ENCODE measurements around the gene FIS1. TPM values are rescaled to one million over a fixed set of nuclear protein-coding genes. Genes with fewer than 3 reads are reported as not detected.

The FIS1 gene
- total RNA-seq, 1 donor from 2014 or later = 92.2 TPM

DNA sequence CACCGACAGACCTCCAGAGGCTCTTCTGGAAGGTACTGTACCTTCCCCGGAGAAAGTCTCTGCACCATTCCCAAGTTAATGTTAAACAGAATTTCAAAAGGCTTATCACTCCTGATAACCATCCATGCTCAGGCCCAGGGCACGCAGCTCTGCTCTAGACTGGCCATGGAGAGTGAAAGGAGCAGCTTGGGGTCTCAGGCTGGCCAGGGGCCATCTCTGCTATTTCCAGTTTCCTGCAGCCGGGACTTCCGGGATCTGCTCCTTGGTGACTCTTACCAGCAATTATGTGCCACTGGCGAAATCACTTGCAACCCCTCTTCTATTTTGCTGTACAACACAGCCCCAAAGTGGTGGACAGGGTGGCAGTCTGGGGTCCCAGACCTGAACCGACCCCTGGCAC lies 13.2 kb downstream of the FIS1 start:
- Histone ChIP-seq H3K4me3 (peak overlapping the region; percentile 54), H3K4me2 (peak overlapping the region; percentile 78), H2AFZ (replicated peaks) (no peak overlapping the region)

DNA sequence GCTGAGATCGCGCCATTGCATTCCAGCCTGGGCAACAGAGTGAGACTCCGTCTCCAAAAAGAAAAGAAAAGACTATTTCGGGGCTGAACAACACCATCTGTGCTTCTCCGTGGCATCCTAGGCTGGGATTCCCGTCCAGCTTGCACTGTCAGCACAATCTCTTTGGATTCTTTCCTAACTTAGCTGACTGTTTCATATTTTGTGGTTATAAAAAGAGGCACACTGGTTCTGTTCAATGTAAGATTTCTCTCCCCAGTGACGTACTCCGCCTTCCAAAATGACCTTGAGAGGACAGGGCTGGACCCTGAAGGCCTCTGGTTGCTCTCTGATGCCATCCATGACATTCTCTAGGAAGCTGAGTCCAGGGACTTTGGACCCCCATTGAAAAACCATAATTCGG lies 18.2 kb downstream of the FIS1 start:
- no peak for TF ChIP-seq EZH2 (IDR thresholded peaks at IDR 0.05)
- no peak for TF ChIP-seq EZH2phosphoT487 (IDR thresholded peaks at IDR 0.05)
- TF ChIP-seq, protein P1, sequence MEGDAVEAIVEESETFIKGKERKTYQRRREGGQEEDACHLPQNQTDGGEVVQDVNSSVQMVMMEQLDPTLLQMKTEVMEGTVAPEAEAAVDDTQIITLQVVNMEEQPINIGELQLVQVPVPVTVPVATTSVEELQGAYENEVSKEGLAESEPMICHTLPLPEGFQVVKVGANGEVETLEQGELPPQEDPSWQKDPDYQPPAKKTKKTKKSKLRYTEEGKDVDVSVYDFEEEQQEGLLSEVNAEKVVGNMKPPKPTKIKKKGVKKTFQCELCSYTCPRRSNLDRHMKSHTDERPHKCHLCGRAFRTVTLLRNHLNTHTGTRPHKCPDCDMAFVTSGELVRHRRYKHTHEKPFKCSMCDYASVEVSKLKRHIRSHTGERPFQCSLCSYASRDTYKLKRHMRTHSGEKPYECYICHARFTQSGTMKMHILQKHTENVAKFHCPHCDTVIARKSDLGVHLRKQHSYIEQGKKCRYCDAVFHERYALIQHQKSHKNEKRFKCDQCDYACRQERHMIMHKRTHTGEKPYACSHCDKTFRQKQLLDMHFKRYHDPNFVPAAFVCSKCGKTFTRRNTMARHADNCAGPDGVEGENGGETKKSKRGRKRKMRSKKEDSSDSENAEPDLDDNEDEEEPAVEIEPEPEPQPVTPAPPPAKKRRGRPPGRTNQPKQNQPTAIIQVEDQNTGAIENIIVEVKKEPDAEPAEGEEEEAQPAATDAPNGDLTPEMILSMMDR (IDR thresholded peaks at IDR 0.05) = no peak
- no peak overlapping the region for H2AFZ ChIP-seq (replicated peaks)
- no peaks in the 10 kb centered on the region for H3K27me3 ChIP-seq
- no peak for DNase-seq (ENCODE audit: low spot score)
- Mint-ChIP-seq H3K9me3 (no peaks in the 10 kb centered on the region), H3K27me3 (ENCODE audit: insufficient read depth, low read depth) (peaks cover 6% of the 10 kb centered on the region), H3K4me1 (peaks cover 2% of the 10 kb centered on the region), H3K4me3 (no peak overlapping the region), H3K27ac (no peak overlapping the region), H3K36me3 (peaks cover 14% of the 10 kb centered on the region)
- no peak overlapping the region for H3K4me2 ChIP-seq
- H3K4me3 ChIP-seq = no peak overlapping the region
- H3F3A ChIP-seq (ENCODE audit: low read depth) = peaks cover 3% of the 10 kb centered on the region
- peaks cover under 1% of the 10 kb centered on the region for H3K79me2 ChIP-seq (ENCODE audit: low read depth)
- no peak overlapping the region for H3K27ac ChIP-seq
- no peaks in the 10 kb centered on the region for H3K4me1 ChIP-seq
- no peak overlapping the region for H3K9ac ChIP-seq
- peaks cover 4% of the 10 kb centered on the region for H4K20me1 ChIP-seq (ENCODE audit: low read depth)
- no peaks in the 10 kb centered on the region for H3K9me3 ChIP-seq (ENCODE audit: low read depth)
- no peaks in the 10 kb centered on the region for H3K36me3 ChIP-seq

More for the DNA sequence above, 13.2 kb downstream of the FIS1 start:
- Histone ChIP-seq H3F3A (ENCODE audit: low read depth) (peaks cover 11% of the 10 kb centered on the region), H3K9ac (no peak overlapping the region), H3K4me1 (no peaks in the 10 kb centered on the region), H3K9me3 (ENCODE audit: low read depth) (no peaks in the 10 kb centered on the region), H3K27me3 (no peaks in the 10 kb centered on the region), H3K27ac (no peak overlapping the region), H3K79me2 (ENCODE audit: low read depth) (no peaks in the 10 kb centered on the region), H4K20me1 (ENCODE audit: low read depth) (peaks cover 6% of the 10 kb centered on the region), H3K36me3 (no peaks in the 10 kb centered on the region)
- no peak for TF ChIP-seq EZH2 (IDR thresholded peaks at IDR 0.05)
- TF ChIP-seq, protein P1 (IDR thresholded peaks at IDR 0.05) = no peak
- no peak for TF ChIP-seq EZH2phosphoT487 (IDR thresholded peaks at IDR 0.05)
- H3K9me3 Mint-ChIP-seq = no peaks in the 10 kb centered on the region
- H3K4me3 Mint-ChIP-seq = peak overlapping the region; percentile 7
- H3K27me3 Mint-ChIP-seq (ENCODE audit: insufficient read depth, low read depth) = peaks cover 8% of the 10 kb centered on the region
- H3K27ac Mint-ChIP-seq = no peak overlapping the region
- peaks cover 7% of the 10 kb centered on the region for H3K36me3 Mint-ChIP-seq
- no peak for DNase-seq (ENCODE audit: low spot score)
- H3K4me1 Mint-ChIP-seq = peaks cover 5% of the 10 kb centered on the region

DNA sequence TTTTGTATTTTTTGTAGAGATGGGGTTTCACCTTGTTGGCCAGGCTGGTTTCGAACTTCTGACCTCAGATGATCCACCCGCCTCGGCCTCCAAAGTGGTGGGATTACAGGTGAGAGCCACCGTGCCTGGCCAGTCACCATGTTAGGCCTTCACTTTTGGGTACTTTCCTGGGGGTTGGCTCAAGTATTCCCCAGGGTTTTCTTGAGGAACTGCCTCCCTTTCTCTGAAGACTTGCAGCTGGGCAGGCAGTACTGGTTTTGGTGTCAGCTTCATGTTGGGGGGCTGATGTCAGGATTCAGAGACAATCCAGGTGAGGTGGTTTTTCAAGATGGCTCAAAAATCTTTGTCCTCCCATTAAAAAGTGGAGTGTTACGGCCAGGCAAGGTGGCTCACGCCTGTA lies 19.2 kb downstream of the FIS1 start:
- no peak overlapping the region for H2AFZ ChIP-seq (replicated peaks)
- Mint-ChIP-seq H3K4me1 (peaks cover 2% of the 10 kb centered on the region), H3K4me3 (no peak overlapping the region)

More for the DNA sequence above, 19.2 kb downstream of the FIS1 start:
- Histone ChIP-seq H3K4me2 (no peak overlapping the region), H3K4me3 (no peak overlapping the region), H4K20me1 (ENCODE audit: low read depth) (peaks cover 4% of the 10 kb centered on the region), H3K36me3 (no peaks in the 10 kb centered on the region), H3K27ac (no peak overlapping the region), H3K27me3 (no peaks in the 10 kb centered on the region), H3K4me1 (no peaks in the 10 kb centered on the region), H3F3A (ENCODE audit: low read depth) (no peaks in the 10 kb centered on the region), H3K79me2 (ENCODE audit: low read depth) (peaks cover 9% of the 10 kb centered on the region), H3K9me3 (ENCODE audit: low read depth) (no peaks in the 10 kb centered on the region), H3K9ac (no peak overlapping the region)
- TF ChIP-seq EZH2 (IDR thresholded peaks at IDR 0.05) (no peak), EZH2phosphoT487 (IDR thresholded peaks at IDR 0.05) (no peak)
- TF ChIP-seq, protein P1 (IDR thresholded peaks at IDR 0.05) = no peak
- no peak for DNase-seq (ENCODE audit: low spot score)
- Mint-ChIP-seq H3K9me3 (no peaks in the 10 kb centered on the region), H3K27ac (no peak overlapping the region), H3K36me3 (peaks cover 14% of the 10 kb centered on the region), H3K27me3 (ENCODE audit: insufficient read depth, low read depth) (peaks cover 11% of the 10 kb centered on the region)
